ENCODE data around the gene PSME3IP1.
"Not testable (repeated sequence)": the region's sequence is repeated elsewhere in the genome, so short reads cannot be mapped to it uniquely, and the experiment has no call there.

DNA sequence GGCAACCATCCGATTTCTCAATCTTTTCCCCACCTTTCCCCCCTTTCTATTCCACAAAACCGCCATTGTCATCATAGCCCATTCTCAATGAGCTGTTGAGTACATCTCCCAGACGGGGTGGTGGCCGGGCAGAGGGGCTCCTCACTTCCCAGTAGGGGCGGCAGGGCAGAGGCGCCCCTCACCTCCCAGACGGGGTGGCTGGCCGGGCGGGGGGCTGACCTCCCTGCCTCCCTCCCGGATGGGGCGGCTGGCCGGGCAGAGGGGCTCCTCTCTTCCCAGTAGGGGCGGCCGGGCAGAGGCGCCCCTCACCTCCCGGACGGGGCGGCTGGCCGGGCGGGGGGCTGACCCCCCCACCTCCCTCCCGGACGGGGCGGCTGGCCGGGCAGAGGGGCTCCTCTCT is 14.5 kb upstream of the PSME3IP1 start:
- not testable (repeated sequence) for TF ChIP-seq ZNF274 (IDR thresholded peaks at IDR 0.05; ENCODE audit: low read depth, low read length); YY1 (IDR thresholded peaks at IDR 0.05; ENCODE audit: insufficient read depth, insufficient read length); SUZ12 (IDR thresholded peaks at IDR 0.05; ENCODE audit: extremely low read depth, insufficient read depth, insufficient read length)

Measured in NT2/D1 (cell line).